Stimulated activated CD4-positive, alpha-beta T cell treated with anti-CD3 and anti-CD28 coated beads, Interleukin-4, amount 100 ng/mL, for 24 hours (primary cell): ENCODE measurements around the gene HIP1.
A peak's percentile ranks its signal among the peaks of the same experiment; 100 is the strongest.
"Not testable (repeated sequence)": the region's sequence is repeated elsewhere in the genome, so short reads cannot be mapped to it uniquely, and the experiment has no call there.

Experiments used
- DNase-seq: peaks from one replicate; pipeline ENCODE4 v3.0.0-alpha.2; 2020

The HIP1 gene

DNA sequence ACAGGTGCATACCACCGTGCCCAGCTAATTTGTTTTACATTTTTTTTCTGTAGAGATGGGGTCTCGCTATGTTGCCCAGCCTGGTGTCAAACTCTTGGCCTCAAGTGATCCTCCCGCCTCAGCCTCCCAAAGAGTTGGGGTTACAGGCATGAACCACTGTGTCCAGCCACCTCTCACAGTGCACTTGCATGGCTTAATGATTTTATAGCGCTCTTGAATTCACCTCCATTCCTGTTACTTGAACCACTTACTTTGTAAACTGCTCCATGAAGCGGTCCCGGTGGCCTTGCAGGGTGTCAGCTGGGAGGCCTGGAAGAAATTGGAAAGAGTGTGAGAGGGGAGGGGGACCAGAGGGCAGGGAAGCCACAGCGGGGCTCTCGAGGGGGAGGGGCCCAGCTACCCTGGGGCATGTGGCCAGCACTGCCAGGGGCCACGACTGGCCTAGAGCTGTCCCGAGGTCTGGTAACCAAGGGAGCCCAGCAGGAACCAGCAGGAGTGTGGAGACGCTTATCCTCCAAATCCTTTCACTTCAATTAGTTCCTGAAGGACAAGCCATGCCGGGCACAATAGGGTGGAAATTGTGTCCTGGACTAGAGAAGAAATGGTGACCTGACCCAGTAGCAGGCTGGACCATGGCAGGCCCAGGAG, 170.7 kb downstream of the HIP1 start:
- DNase-seq: no peak

DNA sequence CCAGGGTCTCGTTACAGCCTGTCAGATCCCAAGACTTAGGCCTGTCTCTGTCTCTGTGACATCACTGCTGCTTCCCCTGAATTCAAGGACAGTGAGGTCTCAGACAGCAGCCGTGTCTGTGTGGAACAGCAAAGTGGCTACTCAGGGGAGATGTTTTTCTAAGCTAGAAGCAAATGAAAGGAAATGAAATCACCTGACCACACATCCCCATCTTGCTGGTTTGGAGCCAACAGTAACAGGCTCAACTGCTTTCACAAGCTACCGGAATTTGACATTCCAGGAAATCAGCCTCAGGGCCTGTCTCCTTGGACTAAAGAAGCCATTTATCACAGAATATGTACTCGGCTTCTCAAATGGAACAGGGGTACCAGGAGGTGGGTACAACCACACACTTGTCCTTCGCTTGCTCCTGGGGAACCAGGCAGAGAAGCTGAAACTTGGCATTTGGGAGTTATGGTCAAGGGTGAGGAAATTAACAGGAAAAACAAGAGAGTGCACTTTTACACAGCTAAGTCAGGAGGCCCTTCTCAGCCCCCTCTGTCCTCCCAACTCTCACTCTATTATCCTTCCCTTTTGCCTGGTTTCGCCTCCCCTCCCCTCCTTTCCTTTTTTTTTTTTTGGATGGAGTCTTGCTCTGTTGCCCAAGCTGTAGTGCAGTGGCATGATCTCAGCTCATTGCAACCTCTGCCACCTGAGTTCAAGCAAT, 173.5 kb downstream of the HIP1 start:
- DNase-seq: no peak

DNA sequence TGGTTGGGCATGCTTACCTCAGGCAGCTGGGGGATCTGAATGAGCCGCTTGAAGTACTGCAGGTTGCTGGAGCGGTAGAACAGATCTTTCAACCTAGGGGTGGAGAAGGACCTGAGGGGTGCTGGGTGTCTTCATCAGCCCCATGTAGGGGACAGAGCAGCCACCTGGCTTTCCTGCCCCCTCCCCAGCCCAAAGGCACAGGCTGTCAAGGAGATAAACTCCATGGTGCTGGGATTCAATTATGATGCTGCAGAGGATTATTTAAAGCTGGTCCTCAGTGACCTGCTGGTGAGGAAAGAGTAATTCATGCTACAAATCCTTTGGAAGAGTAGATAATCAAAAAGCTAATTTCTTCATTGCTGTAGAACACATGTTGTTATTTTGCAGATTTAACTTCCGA, 175.6 kb downstream of the HIP1 start:
- DNase-seq: no peak

DNA sequence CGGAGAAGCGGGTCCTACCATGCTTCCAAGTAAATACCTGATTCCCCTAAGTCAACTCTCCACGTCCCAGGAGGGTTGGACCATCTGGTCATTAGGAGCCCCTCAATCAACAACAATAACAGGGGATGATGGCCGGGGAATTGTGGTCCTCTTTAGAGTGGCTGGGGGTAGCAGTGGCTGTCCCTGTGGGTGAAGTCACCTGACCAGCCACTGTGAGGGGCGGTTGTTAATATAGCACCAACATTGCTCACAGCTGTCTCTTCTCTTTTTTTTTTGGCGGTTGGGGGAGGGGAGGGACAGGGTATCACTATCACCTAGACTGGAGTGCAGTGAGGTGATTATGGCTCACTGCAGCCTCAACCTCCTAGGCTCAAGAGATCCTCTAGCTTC, 178.8 kb downstream of the HIP1 start:
- no peak for DNase-seq

DNA sequence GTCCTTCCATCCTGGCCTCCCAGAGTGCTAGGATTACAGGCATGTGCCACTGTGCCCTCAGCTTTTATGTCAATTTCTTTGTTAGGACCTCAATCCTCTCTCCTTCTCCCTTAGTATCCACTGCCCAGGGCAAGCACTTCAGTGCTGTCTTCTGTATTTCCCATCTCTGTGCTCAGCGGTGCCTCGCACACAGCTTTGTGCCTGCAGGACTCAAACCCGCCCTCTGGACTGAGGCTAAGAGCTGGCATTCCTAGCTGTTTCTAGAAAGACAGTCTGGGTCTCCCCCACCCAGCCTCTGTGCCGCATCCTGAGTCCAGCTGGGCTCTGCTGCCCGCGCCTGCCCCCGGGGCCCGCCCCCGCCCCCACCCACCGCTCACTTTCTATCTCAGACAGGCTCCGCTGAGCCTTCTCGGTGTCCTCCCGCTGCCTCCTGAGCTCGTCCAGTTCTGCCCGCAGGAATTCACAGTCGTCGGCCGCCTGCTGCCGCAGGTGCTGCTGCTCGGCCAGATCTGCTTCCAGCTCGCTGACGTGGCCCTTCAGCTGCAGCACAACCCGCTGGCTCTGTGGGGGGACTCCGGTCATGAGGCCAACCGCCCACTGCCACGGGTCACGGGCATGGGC, 179.3 kb downstream of the HIP1 start:
- no peak for DNase-seq

DNA sequence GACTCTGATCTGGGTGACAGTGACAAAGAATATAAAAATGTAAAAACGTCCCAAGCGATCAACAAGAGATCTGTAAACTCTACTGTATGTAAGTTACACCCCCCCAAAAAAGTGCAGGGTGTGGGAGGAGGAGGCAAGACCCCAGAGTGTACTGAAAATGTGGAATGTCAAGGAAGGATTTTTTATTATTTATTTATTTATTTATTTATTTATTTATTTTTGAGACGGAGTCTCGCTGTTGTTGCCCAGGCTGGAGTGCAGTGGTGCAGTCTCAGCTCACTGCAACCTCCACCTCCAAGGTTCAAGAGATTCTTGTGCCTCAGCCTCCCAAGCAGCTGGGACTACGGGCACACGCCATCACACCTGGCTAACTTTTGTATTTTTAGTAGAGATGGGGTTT, 181.9 kb downstream of the HIP1 start:
- DNase-seq: not testable (repeated sequence)

DNA sequence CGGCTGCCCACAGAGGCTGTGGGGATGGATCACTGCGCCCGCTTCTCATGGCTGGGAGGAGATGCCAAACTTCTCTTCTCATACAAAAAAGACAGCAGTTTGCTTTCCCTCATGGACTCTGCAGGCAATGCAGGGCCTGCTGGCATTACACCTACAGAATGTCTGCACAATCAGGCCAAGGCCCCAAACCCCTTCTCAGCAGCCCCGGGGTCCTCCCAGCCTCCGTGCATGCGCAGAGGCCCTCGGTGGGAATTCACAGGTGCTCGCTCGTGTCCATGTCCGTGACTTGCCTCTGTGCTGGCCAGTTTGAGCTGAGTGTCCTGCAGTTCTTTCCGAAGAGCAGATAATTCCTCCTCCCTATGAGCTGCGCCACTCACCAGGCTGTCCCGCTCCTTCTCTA, 183.0 kb downstream of the HIP1 start:
- no peak for DNase-seq

DNA sequence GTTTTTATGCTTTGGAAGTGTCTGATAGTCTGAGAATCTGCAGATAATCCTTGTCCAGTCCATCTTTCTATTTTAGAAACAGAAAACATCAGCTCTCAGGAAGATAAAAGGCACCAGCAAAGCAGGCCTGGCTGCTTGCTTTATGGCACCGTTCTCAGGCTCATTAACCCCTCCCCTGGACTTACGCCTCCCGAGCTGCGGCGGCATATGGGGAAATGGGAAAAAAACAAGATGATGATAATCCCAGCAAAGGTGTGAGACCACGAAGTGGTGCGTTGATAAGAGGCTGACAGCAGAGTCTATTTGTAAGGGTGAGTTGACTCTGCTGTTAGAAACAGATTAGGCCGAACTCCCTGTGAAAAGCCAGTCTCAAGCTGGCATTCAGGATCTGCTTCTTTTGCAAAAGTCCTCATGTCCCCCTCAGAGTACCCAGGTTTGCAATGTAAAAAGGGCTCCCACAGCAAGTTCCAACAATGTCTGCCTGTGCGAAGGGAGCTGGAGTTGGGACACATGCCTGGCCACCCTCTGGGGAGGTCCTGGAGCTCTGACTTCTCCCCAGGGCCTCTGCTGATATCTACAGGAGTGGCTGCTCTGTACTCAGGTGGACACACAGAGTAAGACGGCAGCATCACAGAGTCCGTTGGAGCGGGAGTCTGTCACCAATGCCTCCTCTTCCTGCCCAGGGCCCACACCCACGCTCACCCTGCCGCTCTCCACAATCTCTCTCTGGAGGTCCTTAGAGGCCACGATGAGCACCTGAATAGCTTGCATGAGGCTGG, 192.3 kb downstream of the HIP1 start:
- DNase-seq: no peak

DNA sequence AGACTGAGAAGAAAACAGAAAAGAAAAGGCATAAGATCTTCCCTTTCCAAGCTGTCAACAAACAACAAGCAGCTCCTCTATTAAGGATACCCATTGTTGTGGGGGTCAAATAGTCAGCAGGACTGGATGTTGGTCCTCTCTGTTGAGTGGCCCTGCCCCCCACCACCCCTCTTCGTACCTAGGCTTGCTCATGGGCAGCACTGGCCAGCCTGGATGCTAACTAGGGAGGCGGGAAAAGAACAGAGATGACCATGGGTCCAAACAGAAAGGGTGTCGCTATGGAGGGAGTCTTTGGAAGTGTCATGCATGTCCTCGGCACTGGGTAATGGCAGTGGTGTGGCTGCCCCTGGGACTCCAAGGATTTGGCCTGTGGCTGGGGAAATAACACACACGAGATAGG, 201.0 kb downstream of the HIP1 start:
- no peak for DNase-seq

DNA sequence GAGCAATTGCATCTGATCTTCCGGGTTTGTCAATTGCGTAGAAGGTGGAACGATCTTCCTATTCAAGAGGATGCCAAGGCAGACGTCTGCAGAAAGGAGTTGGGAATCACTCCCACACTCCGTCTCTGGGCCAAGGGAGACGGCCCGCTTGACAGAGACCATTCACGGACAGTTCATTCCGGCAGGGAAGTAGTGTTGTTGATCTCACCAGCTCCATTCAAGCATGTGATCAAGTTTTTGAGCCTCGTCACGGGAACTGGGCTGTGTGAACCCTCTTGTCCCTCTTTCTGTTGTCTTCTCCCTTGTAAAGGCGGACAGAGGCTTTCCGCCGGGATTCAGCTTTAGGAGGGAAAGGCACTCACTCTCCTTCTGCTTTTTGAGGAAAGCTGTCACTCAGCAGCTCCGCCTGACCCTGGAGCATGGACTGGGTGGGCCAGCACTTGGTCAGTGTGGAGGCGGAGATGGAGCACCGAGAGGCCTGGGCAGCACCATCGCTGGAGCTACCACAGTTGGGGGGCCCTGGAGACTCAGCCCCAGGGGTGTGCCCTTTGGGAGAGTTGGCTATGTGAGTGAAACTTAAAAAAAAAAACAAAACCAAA, 201.7 kb downstream of the HIP1 start:
- DNase-seq: no peak

DNA sequence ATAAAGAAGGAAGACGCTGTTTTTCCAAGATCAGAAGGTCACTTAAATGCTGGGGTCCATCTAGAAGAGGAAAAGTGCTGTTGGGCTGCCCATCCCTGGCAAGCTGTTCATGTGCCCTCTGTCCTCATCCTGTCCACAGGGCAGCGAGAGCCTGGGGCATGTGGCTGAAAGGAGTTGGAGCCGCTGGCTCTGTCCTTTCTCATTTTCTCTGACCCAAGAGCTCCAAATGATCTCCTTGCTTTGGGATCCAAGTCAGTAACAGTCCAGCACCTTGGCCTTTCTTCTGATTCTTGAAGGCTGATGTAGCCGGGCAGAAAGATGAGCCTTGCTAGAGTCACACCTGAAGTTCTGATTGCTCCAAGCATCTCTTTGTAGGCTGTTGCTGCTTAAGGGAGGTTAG, 202.2 kb downstream of the HIP1 start:
- DNase-seq: no peak

DNA sequence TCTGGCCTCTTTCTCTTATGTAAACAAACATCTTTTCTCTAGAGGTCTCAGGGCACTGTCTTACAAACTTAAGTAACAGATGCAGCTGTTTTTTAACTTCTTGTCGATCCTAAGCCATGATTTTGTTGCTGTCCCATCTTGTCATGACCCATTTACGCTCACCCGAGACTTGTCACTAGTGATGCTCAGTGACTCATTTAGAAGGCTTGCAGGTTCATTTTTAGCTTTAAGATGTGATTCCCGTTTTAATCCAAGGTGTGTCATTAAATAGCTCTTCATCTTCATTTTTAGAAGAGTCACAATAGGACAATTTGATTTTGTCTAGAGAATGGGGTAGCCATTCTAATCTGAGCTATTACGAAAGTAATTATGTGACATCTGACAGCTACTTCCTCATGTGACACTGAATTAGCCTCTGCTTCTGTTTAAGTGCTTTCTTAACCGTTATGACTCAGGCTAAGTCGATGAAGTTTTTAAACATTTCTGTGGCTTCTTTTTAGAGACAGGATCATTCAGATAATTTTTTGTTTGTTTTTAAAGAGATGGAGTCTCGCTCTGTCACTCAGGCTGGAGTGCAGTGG, 203.9 kb downstream of the HIP1 start:
- DNase-seq: no peak

DNA sequence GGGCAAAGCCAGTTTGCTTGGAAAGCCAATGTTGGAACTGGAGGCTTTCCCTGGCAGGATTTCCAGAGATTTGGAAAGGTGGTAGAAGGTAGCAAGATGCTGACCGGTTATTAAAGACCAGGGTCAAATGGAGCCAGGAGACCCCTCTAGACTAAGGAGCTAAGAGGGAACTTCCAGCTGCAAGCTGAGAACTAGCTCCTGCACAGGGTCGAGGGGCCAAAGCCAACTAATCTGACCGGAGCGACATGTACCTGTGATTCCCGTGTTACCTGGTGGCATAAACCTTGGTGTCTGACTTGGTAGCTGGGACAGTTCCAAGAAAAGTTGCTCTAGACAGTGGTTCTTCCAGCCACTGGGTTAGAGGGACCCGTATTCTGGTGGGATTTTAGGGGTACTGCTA, 204.8 kb downstream of the HIP1 start:
- no peak for DNase-seq

DNA sequence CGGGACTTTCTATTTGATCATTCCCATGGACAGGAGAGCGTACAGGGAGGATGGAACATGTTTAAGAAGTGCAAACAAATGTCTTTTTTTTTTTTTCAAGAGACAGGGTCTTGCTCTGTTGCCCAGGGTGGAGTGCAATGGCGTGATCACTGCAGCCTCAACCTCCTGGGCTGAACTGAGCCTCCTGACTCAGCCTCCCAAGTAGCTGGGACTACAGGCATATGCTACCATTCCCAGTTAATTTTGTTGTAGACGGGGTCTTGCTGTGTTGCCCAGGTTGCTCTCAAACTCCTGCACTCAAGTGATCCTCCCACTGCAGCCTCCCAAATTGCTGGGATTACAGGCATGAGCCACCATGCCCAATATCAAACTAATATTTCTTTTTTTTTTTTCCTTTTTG, 206.1 kb downstream of the HIP1 start:
- no peak for DNase-seq

DNA sequence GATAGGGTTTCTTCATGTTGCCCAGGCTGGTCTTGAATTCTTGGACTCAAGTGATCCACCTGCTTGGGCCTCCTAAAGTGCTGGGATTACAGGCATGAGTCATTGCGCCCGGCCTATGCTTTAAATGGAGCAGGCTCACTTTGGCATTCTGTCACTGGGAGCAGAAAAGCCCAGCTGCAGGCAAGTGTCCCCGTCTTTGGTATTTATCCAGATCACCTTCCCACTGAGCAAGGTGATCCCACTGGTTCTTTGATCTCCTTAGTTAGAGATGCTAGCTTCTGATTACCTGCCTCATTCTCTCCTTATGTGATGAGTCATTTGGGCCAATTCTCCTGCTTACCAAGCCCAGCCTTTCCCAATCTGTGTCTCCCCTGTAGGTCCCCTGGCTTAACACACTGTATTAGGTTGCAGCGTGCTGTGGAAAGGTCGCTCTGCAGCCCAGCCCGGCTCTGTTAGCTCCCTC, 207.4 kb downstream of the HIP1 start:
- no peak for DNase-seq

DNA sequence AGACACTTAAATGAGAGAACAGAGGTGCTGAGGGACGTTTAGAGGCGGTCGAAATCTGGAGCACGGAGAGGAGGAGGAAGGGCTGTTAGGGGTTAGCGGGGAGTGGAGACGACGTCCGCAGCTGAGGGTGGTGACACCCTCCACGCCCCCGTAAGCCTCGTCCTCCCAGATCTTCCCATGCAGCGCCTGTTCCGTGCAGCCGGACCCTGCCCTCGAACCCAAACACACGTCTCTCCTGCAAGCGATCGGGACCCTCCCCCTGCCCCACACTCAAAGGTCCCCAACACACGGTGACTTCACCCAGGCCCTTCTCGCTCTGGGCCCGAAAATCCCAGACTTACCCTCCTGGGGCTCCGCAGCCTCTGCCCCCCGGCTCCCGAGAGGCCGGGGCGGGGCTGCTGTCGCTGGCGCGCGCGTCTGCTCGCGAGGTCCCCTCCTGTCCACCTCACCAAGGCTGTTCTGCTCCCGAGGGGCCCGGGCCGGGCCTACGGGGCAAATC, 211.5 kb downstream of the HIP1 start:
- peak; percentile 8 for DNase-seq

DNA sequence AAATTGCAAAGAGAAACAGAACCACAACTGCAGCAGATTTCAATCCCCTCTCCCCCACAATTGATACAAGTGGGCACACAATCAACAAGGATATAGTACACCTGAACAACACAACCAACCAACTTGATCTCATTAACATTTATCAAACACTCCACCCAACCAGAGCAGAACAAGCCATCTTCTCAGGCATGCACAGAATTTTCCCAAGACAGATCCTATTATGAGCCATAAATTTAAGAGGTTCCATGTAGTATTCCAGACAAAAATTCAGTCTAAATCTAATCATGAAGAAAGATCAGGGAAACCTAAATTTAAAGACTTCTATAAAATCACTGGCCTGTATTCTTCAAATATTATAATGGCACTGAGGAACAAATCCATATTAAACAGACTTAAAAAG, 217.0 kb downstream of the HIP1 start:
- not testable (repeated sequence) for DNase-seq

DNA sequence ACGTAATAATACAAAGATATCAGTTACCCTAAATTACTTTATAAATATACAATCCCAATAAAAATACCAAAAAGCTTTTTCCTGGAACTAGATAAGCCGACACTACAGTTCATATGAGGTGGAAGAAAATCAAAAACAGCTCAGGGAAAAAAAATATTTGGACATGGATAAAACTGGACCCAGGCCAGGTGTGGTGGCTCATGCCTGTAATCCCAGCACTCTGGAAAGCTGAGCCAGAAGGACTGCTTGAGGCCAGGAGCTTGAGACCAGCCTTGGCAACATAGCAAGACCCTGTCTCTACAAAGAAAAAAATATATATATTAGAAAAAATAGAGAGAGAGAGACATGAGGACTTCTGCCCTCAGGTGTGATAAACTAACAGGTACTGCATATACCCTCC, 219.9 kb downstream of the HIP1 start:
- not testable (repeated sequence) for DNase-seq

DNA sequence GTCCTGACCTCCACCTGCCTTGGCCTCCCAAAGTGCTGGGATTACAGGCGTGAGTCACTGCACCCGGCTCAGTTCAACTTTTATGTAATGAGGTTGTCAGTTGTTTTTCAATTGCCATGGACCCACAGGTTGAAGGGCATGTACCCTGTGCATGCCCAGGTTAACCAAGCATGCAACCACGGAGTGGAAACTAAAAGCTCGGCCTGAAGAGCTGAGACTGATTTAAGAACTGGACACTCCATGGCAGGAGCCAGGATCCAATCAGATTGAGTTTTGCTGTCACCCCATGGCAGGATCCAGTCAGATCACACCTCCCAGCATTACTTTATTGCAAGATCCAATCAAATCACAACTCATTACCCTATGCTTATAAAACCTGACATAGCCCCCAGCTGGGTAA, 229.7 kb downstream of the HIP1 start:
- DNase-seq: not testable (repeated sequence)

DNA sequence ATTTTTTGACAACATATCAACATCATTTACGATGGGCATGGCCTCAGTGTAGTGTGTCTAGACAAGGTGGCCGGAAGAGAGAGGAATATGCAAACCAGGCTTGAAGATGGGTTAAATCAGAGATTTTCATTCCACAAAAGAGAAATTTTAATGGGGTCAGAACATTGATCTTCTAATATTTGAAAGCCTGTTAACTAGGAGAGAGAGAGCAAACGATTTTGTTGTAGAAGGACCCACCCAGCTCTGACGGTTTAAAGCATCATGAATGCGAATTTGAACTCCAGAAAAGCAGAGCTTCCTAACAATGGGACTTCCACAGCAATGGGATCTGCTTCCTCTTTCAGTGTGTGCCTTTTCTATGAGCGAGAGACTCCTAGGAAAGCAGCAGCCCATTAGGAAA, 246.7 kb downstream of the HIP1 start, which contains the start of gene SPDYE5:
SPDYE5 (plus strand) TSS at position 301 of the 400 bp plus-strand sequence. CDS start 1,728 bp downstream, outside the sequence.
- not testable (repeated sequence) for DNase-seq

DNA sequence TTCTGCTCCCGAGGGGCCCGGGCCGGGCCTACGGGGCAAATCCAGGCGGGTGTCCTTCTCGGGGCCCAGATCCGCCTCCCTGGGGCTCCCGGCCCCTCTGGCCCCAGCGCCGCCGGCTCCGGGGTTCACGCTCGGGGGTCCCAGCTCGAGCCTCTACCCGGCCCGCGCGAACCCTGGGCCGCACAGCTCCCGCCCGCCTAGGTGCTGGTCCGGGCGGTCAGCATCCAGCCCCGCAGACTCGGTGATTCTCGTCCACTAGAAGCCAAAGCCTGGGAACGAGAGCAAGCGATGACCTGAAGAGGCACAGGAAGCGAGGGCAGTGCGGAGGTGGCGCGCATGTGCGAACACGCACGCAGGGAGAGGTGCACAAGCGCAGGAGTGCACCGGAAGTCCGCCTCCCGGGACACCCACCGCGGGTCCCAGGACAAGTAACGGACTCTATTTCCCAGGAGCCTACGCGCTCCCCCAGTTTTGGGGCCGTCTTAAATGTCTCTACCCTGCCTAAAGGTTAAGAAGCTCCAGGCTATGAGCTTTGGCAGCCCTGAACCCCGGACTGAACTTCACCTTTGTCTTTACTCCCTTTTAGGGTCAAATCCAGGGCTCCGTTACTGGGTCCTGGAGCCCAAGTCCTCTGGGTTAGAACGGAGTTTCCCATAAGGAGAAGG, 252.6 kb downstream of the HIP1 start, which contains the start of gene POM121C:
POM121C (minus strand) TSS at position 321 of the 665 bp plus-strand sequence. CDS start 44,803 bp downstream, outside the sequence.
- DNase-seq: peak; percentile 91
